Kasumi-1 (cell line): ENCODE data around the gene EMILIN2.
"Not testable (repeated sequence)": the region's sequence is repeated elsewhere in the genome, so short reads cannot be mapped to it uniquely, and the experiment has no call there.

ENCODE experiments used
- DNase-seq, 2 experiments: peaks; one replicate each; lab custom pipeline; 2025; lab: John Stamatoyannopoulos, UW

The EMILIN2 gene

DNA sequence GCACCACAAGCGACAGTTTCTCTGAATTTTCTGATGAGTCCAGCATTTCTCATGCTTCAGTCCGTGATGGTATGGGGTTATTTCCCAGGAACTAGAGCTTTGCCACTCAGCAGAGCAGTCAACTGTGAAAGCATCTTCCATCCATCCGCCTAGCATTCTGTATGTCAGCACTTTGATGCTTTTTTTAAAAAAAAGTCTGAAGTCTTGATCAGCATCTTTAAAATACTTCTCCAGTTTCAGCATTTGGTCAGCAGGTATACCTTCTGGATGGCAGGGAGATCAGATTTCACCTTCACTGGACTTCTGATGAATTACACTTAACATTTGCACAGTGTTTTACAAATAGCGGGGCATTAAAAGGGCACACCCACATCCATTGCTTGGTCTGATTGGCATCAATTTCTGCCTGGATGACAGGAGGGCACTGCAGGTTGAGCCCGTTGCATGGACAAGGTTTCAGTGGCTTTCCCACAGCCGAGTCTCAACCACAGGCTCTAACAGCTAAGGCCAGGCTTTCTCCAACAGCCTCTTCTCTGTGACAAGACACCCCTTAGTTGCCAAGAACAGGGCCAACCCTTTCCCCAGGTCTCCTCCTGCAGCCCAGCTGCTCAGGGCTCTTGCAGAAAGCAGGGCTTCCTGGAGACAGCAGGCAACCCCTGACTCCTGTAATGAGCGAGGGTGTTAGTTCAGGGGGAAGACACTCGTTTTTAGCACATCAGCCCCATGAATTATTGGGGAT is 54.0 kb downstream of the EMILIN2 start:
- peak; percentile 33 to 46 for DNase-seq

DNA sequence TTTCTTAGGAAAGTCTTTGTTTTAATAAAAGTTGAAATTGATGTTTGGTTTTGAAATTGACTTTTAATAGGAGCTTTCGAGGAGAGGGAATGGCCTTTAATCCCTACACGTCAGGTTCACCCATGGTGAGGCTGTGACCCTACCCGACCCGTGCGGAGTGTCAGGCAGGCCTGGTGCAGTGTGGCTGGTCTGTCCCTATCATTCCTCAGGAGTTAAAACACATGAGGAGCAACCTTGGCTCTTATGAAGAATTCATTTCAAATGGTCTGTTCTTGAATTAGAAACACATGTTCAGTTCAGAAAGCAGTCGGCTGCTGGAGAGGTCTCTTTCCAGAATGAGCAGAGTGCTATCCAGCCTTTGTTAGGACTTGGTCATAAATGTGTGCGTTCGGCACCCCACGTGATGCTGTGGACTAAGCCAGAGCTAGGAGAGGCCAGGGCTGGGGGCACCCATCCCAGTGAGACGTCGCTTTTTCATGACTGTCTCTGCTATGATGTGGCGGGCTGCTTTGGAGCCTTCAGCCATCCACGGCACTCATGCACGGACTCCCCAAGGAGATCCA is 54.7 kb downstream of the EMILIN2 start:
- DNase-seq, result no peak

DNA sequence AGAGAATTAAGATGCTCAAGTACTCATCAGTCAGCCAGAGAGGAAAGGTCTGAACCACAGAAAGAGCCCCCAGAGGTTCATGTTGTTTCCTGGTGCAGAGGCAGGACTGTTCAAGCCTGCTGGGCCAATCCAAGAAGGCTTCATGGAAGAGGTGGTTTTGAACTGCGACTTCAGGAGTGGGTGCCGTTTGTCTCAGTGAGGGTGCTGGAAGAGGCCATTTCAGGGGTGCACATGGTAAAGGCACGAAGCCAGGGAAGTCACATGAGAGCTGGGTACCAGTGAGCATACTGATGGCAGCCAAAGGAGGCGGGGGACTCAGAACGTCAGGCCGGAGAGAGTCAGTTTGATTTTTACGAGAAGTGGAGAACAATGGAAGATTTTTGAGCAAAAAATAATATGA is 55.5 kb downstream of the EMILIN2 start:
- DNase-seq, result no peak

DNA sequence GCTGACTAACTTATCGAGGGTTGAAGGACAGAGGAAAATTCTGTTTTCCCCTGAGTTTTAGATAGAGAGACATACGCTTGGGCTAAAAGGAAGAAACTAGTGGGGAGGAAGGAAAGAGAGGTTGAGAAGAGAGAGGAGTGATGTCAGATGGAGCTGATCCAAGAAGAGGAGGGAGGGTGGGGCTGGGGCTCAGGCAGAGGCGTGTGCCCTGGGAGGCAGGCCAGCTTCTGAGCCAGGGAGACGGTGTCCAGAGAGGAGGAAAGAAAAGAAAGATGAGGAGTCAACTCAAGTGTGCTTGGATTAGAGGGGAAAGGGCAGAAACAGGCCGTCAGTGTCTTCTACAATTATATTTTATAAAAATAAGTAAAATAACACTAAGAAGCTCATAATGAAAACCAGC is 56.2 kb downstream of the EMILIN2 start:
- peak; percentile 39 to 45 for DNase-seq

DNA sequence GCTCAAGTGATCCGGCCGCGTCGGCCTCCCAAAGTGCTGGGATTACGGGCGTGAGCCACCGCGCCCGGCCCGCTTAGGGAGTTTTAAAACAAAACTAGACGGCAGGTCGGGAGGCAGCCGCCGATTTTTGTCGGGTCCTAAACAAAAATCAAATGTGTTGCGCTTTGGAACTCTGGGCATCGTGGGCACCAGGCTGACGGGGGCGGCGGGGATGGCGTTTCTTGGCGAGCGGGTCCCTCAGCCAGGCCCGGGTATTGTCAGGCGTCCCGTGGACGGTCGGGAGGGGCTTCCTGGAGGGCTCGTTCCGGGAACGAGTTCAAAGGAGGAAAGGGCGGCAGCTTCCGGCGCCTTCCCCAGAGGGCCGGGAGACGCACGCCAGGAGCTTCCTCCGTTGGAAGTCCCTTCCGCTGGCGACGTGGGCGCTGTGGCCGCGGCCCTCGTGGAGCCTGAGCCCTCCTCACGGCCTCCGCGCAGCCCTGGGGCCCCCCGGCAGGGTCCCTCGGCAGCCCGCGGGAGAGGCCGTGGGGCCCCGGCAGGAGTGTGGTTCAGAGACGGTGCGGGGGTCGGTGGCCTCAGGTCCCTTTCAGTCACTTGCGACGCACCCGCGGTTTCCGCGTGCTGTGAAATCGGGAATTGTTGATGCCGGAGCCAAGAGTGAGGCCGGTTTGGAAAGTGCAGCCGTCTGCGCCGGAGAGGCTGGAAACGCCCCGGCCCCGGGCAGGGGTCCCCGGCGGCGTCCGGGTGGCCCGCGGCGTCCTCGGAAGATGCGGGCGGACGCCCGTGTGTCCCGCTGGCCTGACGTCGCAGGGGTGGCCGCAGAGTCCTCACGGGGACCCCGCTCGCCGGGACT is 59.3 kb downstream of the EMILIN2 start:
- DNase-seq, result peak; percentile 61 to 74

DNA sequence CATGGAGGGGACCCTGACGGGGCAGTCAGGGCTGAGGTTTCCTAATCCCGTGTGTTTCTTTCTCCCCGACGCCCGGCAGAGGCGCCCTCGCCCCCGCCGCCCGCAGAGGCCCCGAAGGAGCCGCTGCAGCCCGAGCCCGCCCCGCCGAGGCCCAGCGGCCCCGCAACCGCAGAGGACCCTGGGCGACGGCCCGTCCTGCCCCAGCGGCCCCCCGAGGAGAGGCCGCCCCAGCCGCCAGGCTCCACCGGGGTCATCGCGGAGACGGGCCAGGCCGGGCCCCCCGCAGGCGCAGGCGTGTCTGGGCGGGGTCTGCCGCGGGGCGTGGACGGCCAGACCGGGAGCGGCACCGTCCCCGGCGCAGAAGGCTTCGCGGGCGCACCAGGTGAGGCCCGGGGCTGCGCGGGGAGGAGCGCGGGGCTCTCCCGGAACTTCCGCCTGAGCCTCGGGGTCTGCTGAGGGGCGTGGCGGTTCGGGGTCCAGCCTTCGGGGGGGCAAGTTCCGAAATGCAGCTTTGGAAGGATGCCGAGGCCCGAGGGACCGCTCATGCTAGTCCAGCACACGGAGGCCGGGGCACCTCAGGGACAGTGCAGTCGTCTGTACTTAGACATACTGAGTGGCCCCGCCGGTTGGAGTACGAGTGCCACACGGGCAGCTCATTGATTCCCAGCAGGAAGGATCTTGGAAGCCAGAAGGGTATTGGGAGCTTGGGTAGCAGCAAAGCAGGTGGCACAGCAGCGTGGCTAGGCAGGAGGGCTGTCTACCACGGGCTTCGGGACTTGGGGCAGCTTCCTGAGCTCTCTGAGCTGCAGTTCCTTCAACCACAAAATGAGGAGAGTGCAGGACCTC is 60.1 kb downstream of the EMILIN2 start:
- peak; percentile 35 to 40 for DNase-seq

DNA sequence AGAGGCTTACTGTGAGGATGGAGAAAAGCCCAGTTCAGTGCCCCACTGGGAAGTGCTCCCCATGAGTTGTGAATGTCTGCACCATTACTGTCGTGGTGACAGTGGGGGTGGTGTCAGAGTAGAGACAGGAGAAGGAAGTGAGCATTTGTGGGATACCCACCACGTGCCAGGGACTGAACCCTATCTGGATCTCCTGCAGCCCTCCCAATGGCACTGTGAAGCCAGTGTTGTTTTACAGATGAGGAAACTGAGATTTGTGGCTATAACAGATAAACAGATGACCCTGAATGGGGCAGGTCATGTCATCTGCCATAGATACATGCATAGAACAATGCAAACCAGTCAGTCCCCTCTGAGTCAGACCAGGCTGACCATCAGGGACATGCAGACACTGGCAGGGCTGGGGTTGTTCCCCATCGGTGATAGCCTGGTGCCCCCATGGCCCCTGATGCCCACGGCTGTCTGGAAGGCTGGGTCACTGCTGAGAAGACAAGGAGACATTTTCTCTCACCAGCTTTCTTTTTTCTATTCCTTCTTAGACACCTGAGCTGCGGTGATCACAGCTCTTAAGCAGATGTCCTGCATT is 60.8 kb downstream of the EMILIN2 start:
- peak; percentile 40 to 46 for DNase-seq

DNA sequence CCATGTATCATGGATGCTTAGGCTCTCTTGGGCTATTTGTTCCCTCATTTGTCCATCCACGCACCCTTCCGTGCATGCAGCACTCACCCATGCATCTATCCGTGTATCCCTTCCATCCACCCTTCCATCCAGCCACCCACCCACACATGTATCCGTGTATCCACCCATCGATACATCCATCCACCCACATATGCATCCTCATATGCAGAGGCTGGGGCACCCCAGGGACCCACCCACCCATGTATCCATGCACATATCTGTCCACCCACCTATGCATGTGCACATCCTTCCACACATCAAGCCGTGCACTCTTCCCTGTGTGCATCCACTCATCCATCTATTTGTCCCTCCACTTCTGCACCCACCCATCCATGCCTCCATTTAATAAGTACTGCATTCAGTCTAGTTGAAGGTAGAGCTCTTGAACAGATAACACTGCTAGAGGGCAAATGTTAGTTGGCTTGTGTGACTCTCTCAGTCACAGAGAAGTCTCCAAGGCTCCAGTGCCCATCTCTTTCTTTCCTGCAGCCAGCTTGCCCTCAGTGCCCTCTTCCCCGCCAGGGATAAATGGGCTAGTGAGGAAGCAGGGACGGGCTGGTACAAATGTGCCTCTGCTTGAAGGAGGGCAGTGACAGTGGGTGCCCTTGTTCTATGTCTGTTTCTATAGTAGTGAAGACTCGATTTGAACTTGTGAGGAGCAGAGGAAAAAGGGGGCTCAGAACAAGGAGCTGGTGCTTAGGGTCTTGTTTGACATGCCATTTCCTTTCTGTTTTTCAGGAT is 61.5 kb downstream of the EMILIN2 start:
- DNase-seq, result no peak

DNA sequence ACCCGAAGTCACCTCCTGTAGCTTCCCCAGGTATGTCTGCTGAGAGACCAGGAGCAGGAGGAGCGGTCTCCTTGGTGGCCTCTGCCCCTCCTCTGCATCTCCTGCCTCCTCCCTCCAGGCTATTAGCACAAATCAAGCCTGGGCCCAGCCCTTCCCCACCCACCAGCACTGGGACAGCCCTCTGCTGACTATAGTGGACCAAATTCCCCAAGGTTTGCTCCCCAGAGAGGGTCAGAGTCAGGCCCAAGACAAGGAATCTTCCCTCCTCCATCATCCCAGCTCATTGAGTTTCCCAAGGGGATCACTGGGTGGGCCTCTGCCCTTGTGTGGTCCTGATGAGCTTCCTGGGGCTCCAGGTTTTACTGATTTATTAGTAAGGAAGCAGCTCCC is 62.1 kb downstream of the EMILIN2 start:
- no peak for DNase-seq

DNA sequence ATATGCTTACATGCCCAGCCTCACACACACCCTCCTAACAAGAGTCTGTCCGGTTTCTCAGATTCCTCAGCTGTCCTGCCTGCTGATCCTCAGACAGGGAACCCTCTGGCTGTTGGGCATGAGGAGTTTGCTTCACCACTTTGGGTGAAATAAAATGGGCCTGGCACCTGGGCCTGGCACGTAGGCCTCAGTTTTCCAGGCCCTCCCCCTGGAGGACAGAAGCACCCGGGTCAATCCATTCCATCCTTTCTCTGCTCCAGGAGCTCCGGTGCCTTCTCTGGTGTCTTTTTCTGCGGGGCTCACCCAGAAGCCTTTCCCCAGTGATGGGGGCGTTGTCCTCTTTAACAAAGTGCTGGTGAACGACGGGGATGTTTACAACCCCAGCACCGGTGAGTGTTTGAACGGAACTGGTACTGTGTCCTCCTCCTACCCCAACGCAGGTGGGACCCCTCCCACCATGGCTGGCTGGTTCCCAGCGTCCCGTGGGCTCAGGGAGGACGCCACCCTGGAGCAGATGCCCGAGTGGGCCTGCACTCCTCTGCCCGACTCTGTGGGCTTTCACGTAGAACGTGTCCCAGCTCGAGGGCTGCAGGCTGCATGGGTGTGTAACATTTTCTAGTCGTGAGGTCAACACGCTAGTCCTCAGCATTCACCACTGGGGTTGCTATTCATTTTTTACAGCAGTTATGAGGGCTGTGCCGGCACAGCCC is 62.8 kb downstream of the EMILIN2 start:
- no peak for DNase-seq

DNA sequence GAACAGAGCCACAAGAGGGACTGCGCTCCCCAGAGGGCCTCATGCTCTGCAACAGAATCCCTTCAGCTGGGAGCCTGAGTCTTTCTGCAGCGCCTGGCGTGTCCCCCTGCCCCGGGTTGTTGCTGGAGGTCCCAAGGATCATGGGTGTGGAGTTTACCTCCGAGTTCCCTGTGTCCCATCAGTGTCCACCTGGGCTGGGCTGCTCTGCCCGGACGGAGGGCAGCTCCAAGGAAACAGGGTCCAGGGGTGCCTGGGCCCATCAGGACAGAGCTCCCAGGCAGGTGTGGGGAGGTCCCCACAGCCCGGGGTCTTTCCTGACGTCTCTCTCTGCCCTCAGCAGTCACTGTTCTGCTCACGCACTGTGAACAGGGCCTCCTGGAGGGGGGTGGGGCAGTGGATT is 63.5 kb downstream of the EMILIN2 start:
- no peak for DNase-seq

DNA sequence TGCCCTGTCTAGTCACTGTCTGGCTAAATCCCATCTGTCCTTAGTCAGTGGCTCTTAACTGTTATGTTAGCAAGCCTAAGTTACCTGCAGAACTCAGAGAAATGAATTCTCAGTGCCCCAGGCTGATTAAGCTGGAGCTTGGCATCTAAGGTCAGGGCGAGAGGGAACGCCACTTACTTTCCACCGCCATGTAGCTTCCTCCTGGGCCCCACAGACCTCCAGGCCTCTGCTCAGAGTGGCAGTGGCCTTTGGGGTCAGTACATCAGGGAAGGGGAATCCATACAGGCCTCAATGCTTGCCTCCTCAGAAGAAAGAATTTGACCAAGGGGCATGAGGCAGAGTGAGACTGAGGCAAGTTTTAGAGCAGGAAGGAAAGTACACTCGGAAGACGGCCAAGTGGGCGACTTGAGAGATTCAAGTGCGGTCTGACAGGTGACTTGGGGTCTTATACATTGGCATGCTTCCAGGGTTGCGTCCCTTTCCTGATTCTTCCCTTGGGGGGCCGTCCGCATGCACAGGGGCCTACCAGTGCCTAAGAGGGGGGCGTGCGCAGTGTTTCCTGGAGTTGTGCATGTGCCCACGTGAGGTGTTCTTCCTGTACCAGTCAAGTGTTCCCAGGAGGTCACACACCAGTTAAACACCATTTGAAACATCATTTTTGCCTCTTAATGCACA is 64.1 kb downstream of the EMILIN2 start:
- DNase-seq, result no peak

DNA sequence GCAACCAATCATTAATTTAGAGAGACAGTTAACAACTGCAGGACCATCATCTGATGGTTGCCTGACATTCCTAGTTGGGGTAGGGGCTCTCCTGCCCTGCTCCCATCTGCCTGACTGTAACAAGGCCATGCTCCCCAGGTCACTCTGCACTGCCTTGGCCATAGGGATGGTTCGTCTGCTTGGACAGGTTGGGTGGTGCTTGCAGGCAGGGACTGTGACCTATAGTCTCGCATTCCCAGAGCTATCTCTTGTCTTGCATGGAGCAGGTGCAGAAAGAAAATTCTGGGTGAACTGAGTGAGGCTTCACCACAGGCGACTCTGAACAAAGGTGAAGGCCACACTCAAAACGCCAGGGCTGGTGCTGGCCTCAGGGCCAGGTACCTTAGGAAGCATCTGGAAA is 64.7 kb downstream of the EMILIN2 start:
- DNase-seq, result no peak

DNA sequence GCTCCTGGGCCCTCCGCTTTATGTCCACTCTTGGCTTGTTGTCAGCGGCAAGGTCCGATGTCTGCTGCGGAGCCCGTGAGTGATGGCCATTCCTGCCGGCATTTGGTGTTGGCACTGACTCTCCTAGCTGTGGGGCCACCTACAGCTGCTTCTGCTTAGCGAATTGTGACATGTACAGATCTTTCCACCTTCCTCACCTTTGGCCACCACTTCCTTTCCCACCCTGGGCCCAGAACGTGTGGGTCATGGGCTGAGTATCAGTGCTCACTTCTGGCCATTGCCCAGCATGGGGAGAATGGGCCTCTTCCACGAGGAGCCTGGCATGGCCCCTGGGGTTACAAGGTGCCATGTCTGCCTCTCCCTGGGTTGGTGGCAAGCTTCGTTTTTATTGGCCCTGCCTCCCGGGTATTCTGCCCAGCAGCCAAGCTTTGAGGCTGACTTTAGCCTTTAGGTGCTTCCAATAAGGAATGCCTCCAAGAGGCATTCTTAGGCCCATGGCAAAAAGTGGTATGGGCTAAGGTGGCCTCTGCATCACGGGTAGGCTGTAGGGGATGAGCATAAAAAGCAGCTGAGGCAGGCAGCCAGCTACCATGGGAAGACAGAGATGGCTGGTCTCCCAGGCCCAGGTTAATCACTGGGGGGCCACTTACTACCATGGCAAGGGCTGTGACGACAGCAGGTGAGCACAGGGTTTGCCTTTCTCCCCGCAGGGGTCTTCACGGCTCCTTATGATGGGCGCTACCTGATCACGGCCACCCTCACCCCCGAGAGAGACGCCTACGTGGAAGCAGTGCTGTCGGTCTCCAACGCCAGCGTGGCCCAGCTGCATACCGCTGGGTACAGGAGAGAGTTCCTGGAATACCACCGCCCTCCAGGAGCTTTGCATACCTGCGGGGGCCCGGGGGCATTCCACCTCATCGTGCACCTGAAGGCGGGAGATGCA is 65.8 kb downstream of the EMILIN2 start:
- no peak for DNase-seq

DNA sequence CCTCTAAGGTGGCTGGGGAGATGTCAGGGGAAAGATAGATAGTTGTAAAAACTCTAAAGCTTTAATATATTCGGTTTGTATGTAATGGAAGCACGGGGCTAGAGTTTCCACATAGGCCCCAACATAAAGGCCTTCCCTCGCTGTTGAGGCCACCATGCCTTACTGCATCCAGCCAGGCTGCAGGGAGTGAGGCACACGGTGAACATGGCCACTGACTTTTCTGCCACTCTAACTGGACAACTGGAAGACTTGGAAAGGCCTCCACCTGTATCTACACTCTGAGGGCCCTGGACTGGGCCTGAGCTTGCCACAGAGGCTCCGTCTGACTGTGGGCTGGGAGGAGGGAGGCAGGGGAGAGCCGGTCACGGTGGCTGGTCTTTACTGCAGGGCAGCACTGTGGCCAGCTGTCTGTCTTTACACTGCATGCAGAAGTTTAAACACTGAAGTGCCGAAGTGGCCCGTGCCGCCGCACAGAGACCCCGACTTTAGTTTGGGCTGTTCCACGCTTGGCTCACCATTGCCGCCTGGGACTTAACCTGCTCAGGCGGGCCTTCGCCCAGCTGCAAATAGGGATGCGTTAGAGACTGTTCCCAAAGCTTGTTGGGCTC is 66.7 kb downstream of the EMILIN2 start:
- no peak for DNase-seq

DNA sequence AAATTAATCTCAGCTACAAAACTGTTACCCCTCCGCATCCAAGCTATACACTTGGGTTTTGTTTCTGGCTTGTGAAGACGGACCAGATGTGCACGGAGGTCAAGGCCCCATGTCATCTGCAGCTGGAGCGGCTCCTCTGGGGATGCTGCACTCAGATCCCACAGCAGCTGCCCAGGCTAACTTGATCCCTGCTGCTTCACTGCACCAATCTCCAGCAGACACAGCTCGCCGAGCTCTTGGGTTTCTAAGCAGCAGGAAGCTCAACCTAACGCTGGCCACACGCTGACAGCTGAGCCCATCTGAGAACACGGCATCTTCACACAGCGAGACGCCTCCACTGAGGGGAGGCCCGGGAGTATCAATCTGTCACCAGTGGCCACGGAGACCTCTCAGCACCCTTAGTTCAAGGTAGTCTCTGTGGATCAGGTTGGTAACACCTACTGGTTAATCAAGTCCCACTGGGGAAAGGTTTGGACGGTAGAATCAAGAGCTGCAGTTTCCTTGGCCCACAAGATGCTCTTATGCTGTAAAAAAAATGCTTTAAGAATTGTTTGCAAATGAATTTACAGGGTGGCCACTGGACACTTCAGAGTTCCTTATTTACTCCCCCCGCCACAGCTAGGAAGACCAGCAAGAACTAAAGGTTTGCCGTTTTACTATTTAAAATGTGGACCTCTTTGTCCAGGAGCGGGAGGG is 67.5 kb downstream of the EMILIN2 start:
- DNase-seq, result no peak

DNA sequence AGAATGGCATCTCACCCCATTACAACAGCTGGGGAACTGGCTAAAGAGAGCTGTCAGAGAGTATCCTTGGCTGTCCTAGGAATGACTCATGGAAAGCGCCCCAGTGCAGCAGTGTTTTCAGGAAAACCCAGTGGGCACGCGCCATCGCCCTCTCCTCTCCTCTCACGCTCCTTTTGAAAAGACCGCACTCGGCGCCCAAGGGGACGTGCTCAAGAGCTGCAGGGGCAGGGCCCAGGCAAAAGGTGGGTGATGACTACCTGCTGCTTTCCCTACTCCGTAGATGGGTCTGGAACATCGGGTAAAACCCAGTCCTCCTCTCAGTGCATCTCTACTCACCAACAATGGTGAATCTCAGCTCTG is 68.1 kb downstream of the EMILIN2 start:
- DNase-seq, result no peak

DNA sequence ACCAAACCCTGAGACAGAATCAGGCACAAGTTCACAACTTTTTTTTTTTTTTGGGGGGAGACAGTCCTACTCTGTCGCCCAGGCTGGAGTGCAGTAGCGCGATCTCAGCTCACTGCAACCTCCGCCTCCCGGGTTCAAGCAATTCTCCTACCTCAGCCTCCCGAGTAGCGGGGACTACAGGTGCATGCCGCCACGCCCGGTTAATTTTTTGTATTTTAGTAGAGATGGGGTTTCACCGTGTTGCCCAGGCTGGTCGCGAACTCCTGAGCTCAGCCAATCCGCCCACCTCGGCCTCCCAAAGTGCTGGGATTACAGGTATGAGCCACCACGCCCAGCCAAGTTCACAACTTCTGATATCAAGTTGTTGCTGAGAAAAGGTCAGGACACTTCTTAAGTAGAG is 68.7 kb downstream of the EMILIN2 start:
- not testable (repeated sequence) for DNase-seq
